ENCODE results near the gene AP3B2.

- TF ChIP-seq CTCF (conservative IDR thresholded peaks at IDR 0.05 in 1 of 2, IDR thresholded peaks at IDR 0.05 in 1 of 2; ENCODE audit: low read depth in 1 of 2, low read length in 2 of 2) (no peak), EZH2 (IDR thresholded peaks at IDR 0.05; ENCODE audit: low read length, missing control alignments) (no peak)
Observed at GRCh38 chr15:82679626-82680199, 30.0 kb downstream of the AP3B2 start.
